DND-41 (cell line): ENCODE measurements around the gene KCTD19.

Source experiments
- ATAC-seq: fragments of 200-7000 bp; cut with Tn5 transposase; 3 replicates; pipeline ENCODE4 v1.9.1; 2021; ENCODE audit warnings: low read depth; ENCODE audit not compliant: insufficient read depth
- DNase-seq: peaks from one replicate; pipeline ENCODE4 v3.0.0-alpha.2; 2020
- H2AFZ ChIP-seq: 2 replicates; pipeline ENCODE4 v1.6.0; 2012; ENCODE audit warnings: low read depth, low read length
- H3K27ac ChIP-seq: 2 replicates; pipeline ENCODE4 v1.5.1; 2012; ENCODE audit warnings: low read length, inconsistent platforms
- H3K27me3 ChIP-seq: fragments of 200-600 bp; sonication (generic); 2 replicates; pipeline ENCODE4 v1.6.0; 2012; ENCODE audit warnings: low read length, mild to moderate bottlenecking, inconsistent platforms; ENCODE audit not compliant: insufficient read depth, poor library complexity
- H3K36me3 ChIP-seq: 2 replicates; pipeline ENCODE4 v1.5.1; 2012; ENCODE audit warnings: low read length, inconsistent platforms; ENCODE audit not compliant: insufficient read depth
- H3K4me1 ChIP-seq: 2 replicates; pipeline ENCODE4 v1.5.1; 2012; ENCODE audit warnings: mild to moderate bottlenecking, low read length; ENCODE audit not compliant: insufficient read depth
- H3K4me2 ChIP-seq: 2 replicates; pipeline ENCODE4 v1.6.0; 2012; ENCODE audit warnings: mild to moderate bottlenecking, moderate library complexity, low read length, inconsistent platforms; ENCODE audit not compliant: insufficient read depth
- H3K4me3 ChIP-seq, 2 experiments: fragments of 200-600 bp in 1 of 2; shearing (Covaris generic) in 1 of 2; 2 replicates each; pipeline ENCODE4 v1.5.1; 2012 to 2016; ENCODE audit warnings: inconsistent platforms in 2 of 2, low read length in 2 of 2, mild to moderate bottlenecking in 2 of 2, low read depth in 1 of 2, moderate library complexity in 1 of 2
- H3K79me2 ChIP-seq: 2 replicates; pipeline ENCODE4 v1.6.0; 2012; ENCODE audit warnings: low read length, inconsistent platforms; ENCODE audit not compliant: insufficient read depth
- H3K9ac ChIP-seq: 2 replicates; pipeline ENCODE4 v1.6.0; 2012; ENCODE audit warnings: low read depth, mild to moderate bottlenecking, inconsistent platforms, low read length, moderate library complexity
- H3K9me3 ChIP-seq: 2 replicates; pipeline ENCODE4 v1.5.1; 2012; ENCODE audit warnings: low read length, moderate library complexity, mild to moderate bottlenecking, inconsistent platforms; ENCODE audit not compliant: insufficient read depth, severe bottlenecking
- H4K20me1 ChIP-seq: 2 replicates; pipeline ENCODE4 v1.6.0; 2012; ENCODE audit warnings: low read length; ENCODE audit not compliant: insufficient read depth
- CTCF ChIP-seq: IDR thresholded peaks from 2 replicates; pipeline ENCODE4 v1.5.1; 2012; ENCODE audit warnings: borderline replicate concordance, low read length, moderate library complexity, mild to moderate bottlenecking; ENCODE audit not compliant: poor library complexity, severe bottlenecking; ENCODE audit errors: extremely low read depth
- EZH2 ChIP-seq: IDR thresholded peaks from 3 replicates; pipeline ENCODE4 v1.6.1; 2012; ENCODE audit warnings: borderline replicate concordance, low read depth, mild to moderate bottlenecking, moderate library complexity, low read length, inconsistent platforms; ENCODE audit not compliant: severe bottlenecking

The KCTD19 gene

GRCh38 chr16:67302076-67302475 is 24.5 kb downstream of the KCTD19 start:
- no peak overlapping the region for H3K4me2 ChIP-seq
- ATAC-seq (no peak), DNase-seq (no peak)
- H3K9ac ChIP-seq, result no peak overlapping the region
- no peaks in the 10 kb centered on the region for H4K20me1 ChIP-seq
- no peaks in the 10 kb centered on the region for H3K36me3 ChIP-seq
- no peaks in the 10 kb centered on the region for H3K27me3 ChIP-seq
- no peak for TF ChIP-seq CTCF
- no peak for TF ChIP-seq EZH2
- no peaks in the 10 kb centered on the region for H3K79me2 ChIP-seq
- no peak overlapping the region for H3K27ac ChIP-seq
- no peak overlapping the region for H2AFZ ChIP-seq
- no peaks in the 10 kb centered on the region for H3K9me3 ChIP-seq
- H3K4me1 ChIP-seq, result no peaks in the 10 kb centered on the region
- no peak overlapping the region for H3K4me3 ChIP-seq

DNA sequence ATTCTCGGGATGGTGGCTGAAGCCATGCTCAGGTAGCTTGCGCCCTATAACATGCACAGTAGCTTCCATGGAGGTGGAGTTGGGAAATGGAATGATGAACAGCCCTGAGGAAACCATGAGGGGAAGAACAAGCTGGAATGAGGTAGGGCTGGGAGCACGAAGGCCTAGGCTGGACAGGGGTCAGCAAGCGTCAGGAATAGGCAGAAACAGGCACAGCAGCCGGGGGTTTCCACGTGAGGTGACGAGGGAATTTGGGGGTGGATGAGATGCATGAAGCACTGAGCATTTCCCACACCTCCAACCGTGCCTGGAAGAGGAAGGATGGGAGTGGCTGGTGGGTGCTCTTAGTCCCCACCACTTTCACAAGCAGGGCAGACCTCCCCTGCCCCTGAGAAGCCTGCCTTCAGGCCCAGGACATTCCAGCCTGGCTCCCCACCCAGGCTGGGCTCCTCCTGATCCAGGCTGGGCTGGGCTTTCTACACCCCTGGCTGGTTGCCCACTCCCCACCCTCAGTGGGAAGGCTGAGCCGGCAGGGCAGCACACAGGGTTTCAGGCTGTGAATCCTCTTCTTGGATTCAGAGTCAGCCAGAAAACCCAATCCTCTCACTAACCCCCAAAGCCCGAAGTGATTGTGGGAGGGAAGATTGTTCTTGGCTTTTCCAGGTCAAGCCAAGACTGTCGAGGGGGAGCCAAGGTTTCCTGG is 25.3 kb downstream of the KCTD19 start:
- Histone ChIP-seq H3K4me3 (no peak overlapping the region), H3K79me2 (no peaks in the 10 kb centered on the region), H3K36me3 (no peaks in the 10 kb centered on the region), H4K20me1 (no peaks in the 10 kb centered on the region), H3K4me1 (no peaks in the 10 kb centered on the region), H3K9me3 (no peaks in the 10 kb centered on the region), H3K9ac (no peak overlapping the region), H3K27me3 (no peaks in the 10 kb centered on the region), H2AFZ (no peak overlapping the region), H3K27ac (no peak overlapping the region), H3K4me2 (no peak overlapping the region)
- TF ChIP-seq EZH2 (no peak), CTCF (no peak)
- ATAC-seq (no peak), DNase-seq (no peak)

- Histone ChIP-seq H3K79me2 (no peaks in the 10 kb centered on the region), H3K9me3 (no peaks in the 10 kb centered on the region), H3K9ac (no peak overlapping the region), H3K4me2 (no peak overlapping the region), H3K4me1 (no peaks in the 10 kb centered on the region), H3K27ac (no peak overlapping the region), H3K27me3 (no peaks in the 10 kb centered on the region), H3K36me3 (no peaks in the 10 kb centered on the region), H2AFZ (no peak overlapping the region), H4K20me1 (no peaks in the 10 kb centered on the region), H3K4me3 (no peak overlapping the region)
- ATAC-seq, result no peak
- no peak for DNase-seq
- TF ChIP-seq CTCF (no peak), EZH2 (no peak)
Measured at GRCh38 chr16:67299269-67299668, 27.3 kb downstream of the KCTD19 start.
